ENCODE measurements around the gene RNF26. TPM values are rescaled to one million over a fixed set of nuclear protein-coding genes. Genes with fewer than 3 reads are reported as not detected.

Gene RNF26
- total RNA-seq, 5 donors from 2014 or later (not counting 1 experiment from before 2014, with no cell fraction given) = 18.4 to 21.4 (median 20.3) TPM

DNA sequence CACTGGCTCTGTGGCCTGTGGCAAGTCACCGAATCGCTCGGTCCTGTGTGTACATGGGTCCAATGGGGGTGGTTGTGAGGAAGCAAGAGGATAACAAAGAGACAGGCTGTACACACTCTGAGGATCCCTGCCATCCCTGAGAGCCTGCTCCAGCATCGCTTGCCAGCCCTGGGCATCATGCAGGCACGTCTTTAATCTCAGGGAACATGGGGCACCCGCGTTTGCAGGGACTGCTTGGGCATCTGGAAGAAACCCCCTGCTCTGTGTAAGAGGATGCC lies 7.6 kb downstream of the RNF26 start:
- no peak overlapping the region for H3K4me3 Mint-ChIP-seq
- H3K9me3 Mint-ChIP-seq = no peaks in the 10 kb centered on the region
- Histone ChIP-seq H3K36me3 (ENCODE audit: control insufficient read depth in 2 of 2, extremely low read depth in 1 of 2, insufficient read depth in 1 of 2, low read length in 1 of 2) (no peaks in the 10 kb centered on the region), H3K4me1 (ENCODE audit: control insufficient read depth in 1 of 2, extremely low read depth in 1 of 2, insufficient read depth in 2 of 2, low read length in 2 of 2) (peaks cover 9 to 38% of the 10 kb centered on the region in 2 experiments), H3K27me3 (replicated peaks in 1 of 2; ENCODE audit: control insufficient read depth in 2 of 2, extremely low read depth in 1 of 2, insufficient read depth in 2 of 2, low read length in 1 of 2) (peaks cover 6 to 86% of the 10 kb centered on the region in 2 experiments), H3K4me3 (ENCODE audit: control insufficient read depth in 1 of 2, extremely low read depth in 1 of 2, low read length in 1 of 2) (no peak overlapping the region), H3K9me3 (no peaks in the 10 kb centered on the region), H3K27ac (ENCODE audit: low read length) (no peak overlapping the region)
- POLR2A ChIA-PET = no interaction called here
- H3K4me1 Mint-ChIP-seq = peaks cover 16 to 25% (median 19%) of the 10 kb centered on the region in 3 donors
- ATAC-seq (replicated peaks in 1 of 4) (no peak), DNase-seq (no peak)
- no peak overlapping the region for H3K27ac Mint-ChIP-seq
- 85% methylated on average over 7 of the region's 7 CpGs for WGBS (ENCODE audit: insufficient coverage)
- peaks cover 27 to 52% of the 10 kb centered on the region in 2 donors for H3K27me3 Mint-ChIP-seq
- CTCF ChIA-PET = interaction anchor here (0.7 kb wide), 2 partner anchors 18 to 302 kb away, joined by 3 to 4 read pairs; no protein-coding TSS in a partner anchor
- peaks cover 4% of the 10 kb centered on the region for H3K36me3 Mint-ChIP-seq

DNA sequence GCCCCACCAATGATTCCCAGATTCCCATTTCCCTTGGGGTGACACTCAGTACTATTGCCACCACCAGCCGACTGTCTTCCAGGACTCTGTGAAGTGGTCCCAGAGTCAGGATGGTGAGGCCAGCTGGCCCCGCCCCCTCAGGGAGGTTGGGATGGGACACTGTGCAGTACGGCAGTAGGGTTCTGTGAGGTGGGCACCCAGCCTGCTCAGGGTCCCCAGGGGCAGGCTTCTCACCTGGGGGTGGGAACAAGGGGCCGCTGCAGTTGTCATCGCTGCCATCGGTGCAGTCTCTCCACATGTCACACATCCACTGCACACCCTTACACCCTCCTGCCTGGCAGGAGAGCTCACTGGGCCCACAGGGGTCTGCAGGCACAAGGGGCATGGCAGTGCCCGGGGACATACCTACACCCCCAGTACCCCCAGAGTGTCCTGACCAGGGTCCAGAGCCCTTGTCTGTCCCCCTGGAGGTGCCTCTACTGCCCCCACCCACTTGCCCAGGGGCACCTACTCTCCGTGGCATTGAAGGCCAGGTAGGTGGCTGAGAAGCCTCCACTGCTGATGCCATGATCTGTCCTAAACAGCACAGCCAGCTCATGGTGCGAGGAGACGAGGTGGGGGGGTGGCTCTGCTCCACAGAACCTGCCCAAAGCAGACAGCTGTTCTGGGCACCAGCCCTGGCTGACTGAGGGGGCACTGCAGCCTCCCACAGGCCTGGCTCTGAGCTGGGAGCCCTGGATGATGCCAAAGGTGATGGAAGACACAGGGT lies 8.2 kb downstream of the RNF26 start:
- Histone ChIP-seq H3K36me3 (ENCODE audit: control insufficient read depth in 2 of 2, extremely low read depth in 1 of 2, insufficient read depth in 1 of 2, low read length in 1 of 2) (no peaks in the 10 kb centered on the region), H3K4me3 (ENCODE audit: control insufficient read depth in 1 of 2, extremely low read depth in 1 of 2, low read length in 1 of 2) (no peak overlapping the region), H3K9me3 (no peaks in the 10 kb centered on the region), H3K27ac (ENCODE audit: low read length) (no peak overlapping the region), H3K27me3 (replicated peaks in 1 of 2; ENCODE audit: control insufficient read depth in 2 of 2, extremely low read depth in 1 of 2, insufficient read depth in 2 of 2, low read length in 1 of 2) (peaks cover 6 to 89% of the 10 kb centered on the region in 2 experiments), H3K4me1 (ENCODE audit: control insufficient read depth in 1 of 2, extremely low read depth in 1 of 2, insufficient read depth in 2 of 2, low read length in 2 of 2) (peaks cover 9 to 37% of the 10 kb centered on the region in 2 experiments)
- no peaks in the 10 kb centered on the region for H3K9me3 Mint-ChIP-seq
- ChIA-PET POLR2A (no interaction called here), CTCF (interaction anchor here (0.7 kb wide), 2 partner anchors 19 to 302 kb away, joined by 3 to 4 read pairs; no protein-coding TSS in a partner anchor)
- H3K4me3 Mint-ChIP-seq = no peak overlapping the region
- H3K27me3 Mint-ChIP-seq = peaks cover 32 to 56% of the 10 kb centered on the region in 2 donors
- H3K4me1 Mint-ChIP-seq = peaks cover 13 to 21% (median 19%) of the 10 kb centered on the region in 3 donors
- ATAC-seq (replicated peaks in 1 of 4) = no peak
- 82% methylated on average over 7 of the region's 10 CpGs for WGBS (ENCODE audit: insufficient coverage)
- no peak for DNase-seq
- peaks cover 4% of the 10 kb centered on the region for H3K36me3 Mint-ChIP-seq
- H3K27ac Mint-ChIP-seq = no peak overlapping the region

DNA sequence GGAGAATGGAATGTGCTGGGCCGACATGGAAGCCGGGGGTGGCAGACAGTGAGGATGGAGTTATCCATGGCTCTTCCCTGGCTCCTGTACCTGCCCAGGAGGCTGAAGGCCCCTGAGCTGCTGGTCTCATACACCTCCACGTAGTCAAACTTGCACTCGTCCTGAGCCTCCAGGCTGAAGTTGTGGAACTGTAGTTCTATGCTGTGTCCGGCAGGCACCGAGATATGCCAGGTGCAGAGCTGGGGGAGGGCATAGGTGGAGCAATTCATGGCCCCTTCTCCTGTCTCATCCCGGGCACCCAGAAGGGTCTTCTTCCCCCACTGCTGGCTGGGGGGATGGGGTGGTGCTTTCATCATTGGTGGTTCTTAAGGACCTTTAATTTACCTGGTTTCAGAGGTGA lies 9.4 kb downstream of the RNF26 start:
- H3K27ac ChIP-seq (ENCODE audit: low read length) = no peak overlapping the region

DNA sequence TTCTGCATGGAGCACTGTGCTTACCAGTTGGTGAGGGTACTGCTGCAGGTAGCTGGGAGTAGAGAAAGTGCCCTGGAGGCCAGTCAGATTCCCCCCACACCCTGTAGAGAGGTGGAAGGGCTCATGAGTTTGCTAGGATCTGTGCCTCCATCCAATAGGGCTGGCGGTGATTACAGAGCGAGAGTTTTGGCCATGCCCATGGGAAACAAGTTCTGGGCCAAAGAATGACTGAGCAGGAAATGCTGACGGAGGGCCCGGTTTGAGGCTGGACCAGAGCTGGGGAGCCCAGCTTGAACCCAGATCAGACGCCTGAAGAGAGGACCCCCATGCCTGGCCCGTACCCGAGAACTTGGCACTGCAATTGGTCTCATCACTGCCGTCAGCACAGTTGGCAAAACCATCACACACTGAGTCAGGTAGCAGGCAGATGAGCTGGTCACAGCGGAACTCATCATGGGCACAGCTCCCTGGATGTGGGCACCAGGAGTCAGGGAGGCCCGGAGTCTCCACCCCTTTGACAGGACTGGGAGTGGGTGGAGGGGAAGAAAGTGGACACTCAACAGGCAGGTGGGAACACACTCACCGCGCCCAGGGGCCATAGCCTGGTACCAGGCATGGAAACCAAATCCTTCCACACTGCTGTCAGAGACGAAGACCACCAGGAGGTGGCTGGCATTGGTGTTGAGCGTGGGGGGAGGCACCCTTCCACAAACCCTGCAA lies 10.1 kb downstream of the RNF26 start:
- H3K9me3 ChIP-seq = no peaks in the 10 kb centered on the region
- ATAC-seq (replicated peaks in 1 of 4) = no peak
- Mint-ChIP-seq H3K4me3 (no peak overlapping the region), H3K36me3 (peaks cover 4% of the 10 kb centered on the region), H3K27ac (no peak overlapping the region), H3K27me3 (peaks cover 29 to 46% of the 10 kb centered on the region in 2 donors), H3K9me3 (no peaks in the 10 kb centered on the region), H3K4me1 (peaks cover 6 to 7% (median 7%) of the 10 kb centered on the region in 3 donors)
- H3K4me3 ChIP-seq (ENCODE audit: control insufficient read depth in 1 of 2, extremely low read depth in 1 of 2, low read length in 1 of 2) = no peak overlapping the region
- ChIA-PET POLR2A (no interaction called here), CTCF (interaction anchor here in 1 of 2 donors (0.5 to 0.8 kb wide), 2 partner anchors 12 to 243 kb away, joined by 3 to 4 read pairs; partner anchors contain the start of gene DPAGT1)
- no peaks in the 10 kb centered on the region for H3K36me3 ChIP-seq (ENCODE audit: control insufficient read depth in 2 of 2, extremely low read depth in 1 of 2, insufficient read depth in 1 of 2, low read length in 1 of 2)
- no peak for DNase-seq
- no peak overlapping the region for H3K27ac ChIP-seq (ENCODE audit: low read length)
- peaks cover 8 to 20% of the 10 kb centered on the region in 2 experiments for H3K4me1 ChIP-seq (ENCODE audit: control insufficient read depth in 1 of 2, extremely low read depth in 1 of 2, insufficient read depth in 2 of 2, low read length in 2 of 2)
- H3K27me3 ChIP-seq (replicated peaks in 1 of 2; ENCODE audit: control insufficient read depth in 2 of 2, extremely low read depth in 1 of 2, insufficient read depth in 2 of 2, low read length in 1 of 2) = peaks cover 3 to 78% of the 10 kb centered on the region in 2 experiments
- WGBS (ENCODE audit: insufficient coverage) = 70% methylated on average over 9 of the region's 14 CpGs

More for the DNA sequence above, 9.4 kb downstream of the RNF26 start:
- no peak overlapping the region for H3K27ac Mint-ChIP-seq
- peaks cover 33 to 53% of the 10 kb centered on the region in 2 donors for H3K27me3 Mint-ChIP-seq
- Histone ChIP-seq H3K4me3 (ENCODE audit: control insufficient read depth in 1 of 2, extremely low read depth in 1 of 2, low read length in 1 of 2) (no peak overlapping the region), H3K9me3 (no peaks in the 10 kb centered on the region), H3K27me3 (replicated peaks in 1 of 2; ENCODE audit: control insufficient read depth in 2 of 2, extremely low read depth in 1 of 2, insufficient read depth in 2 of 2, low read length in 1 of 2) (peaks cover 6 to 85% of the 10 kb centered on the region in 2 experiments), H3K4me1 (ENCODE audit: control insufficient read depth in 1 of 2, extremely low read depth in 1 of 2, insufficient read depth in 2 of 2, low read length in 2 of 2) (peaks cover 9 to 26% of the 10 kb centered on the region in 2 experiments), H3K36me3 (ENCODE audit: control insufficient read depth in 2 of 2, extremely low read depth in 1 of 2, insufficient read depth in 1 of 2, low read length in 1 of 2) (no peaks in the 10 kb centered on the region)
- ATAC-seq (replicated peaks in 1 of 4) (no peak), DNase-seq (no peak)
- 96% methylated on average over 4 of the region's 7 CpGs for WGBS (ENCODE audit: insufficient coverage)
- H3K4me1 Mint-ChIP-seq = peaks cover 11 to 15% (median 14%) of the 10 kb centered on the region in 3 donors
- no peaks in the 10 kb centered on the region for H3K9me3 Mint-ChIP-seq
- H3K36me3 Mint-ChIP-seq = peaks cover 4% of the 10 kb centered on the region
- CTCF ChIA-PET = interaction anchor here in 1 of 2 donors (0.5 to 0.8 kb wide), 2 partner anchors 13 to 242 kb away, joined by 3 to 4 read pairs; partner anchors contain the start of gene DPAGT1
- POLR2A ChIA-PET = no interaction called here
- H3K4me3 Mint-ChIP-seq = no peak overlapping the region

DNA sequence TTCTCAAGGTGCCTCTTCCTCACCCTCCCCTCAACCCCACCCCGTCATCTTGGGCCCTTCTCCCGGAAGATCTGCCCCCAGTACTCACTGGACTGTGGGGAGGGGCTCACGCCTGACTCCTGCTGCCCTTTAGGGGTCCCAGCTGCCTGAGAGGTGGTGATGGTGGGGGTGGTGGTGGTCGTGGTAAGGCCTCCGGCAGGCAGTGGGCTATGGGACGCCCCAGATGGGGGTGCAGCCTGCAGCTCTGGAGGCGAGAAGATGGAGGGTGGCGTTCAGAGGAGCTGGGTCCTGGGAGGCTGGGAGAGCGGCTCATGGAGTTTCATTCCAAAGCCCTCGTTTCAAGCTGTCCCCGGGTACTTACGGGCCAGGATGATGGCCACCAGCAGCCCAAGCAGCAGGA lies 11.4 kb downstream of the RNF26 start:
- ATAC-seq (replicated peaks in 1 of 4) = no peak
- ChIA-PET CTCF (interaction anchor here in 1 of 2 donors (0.6 kb wide), 1 partner anchor 50 kb away, joined by 3 read pairs; no protein-coding TSS in a partner anchor), POLR2A (no interaction called here)
- peaks cover 4% of the 10 kb centered on the region for H3K36me3 Mint-ChIP-seq
- peaks cover 5 to 9% (median 6%) of the 10 kb centered on the region in 3 donors for H3K4me1 Mint-ChIP-seq
- Histone ChIP-seq H3K27ac (ENCODE audit: low read length) (no peak overlapping the region), H3K27me3 (replicated peaks in 1 of 2; ENCODE audit: control insufficient read depth in 2 of 2, extremely low read depth in 1 of 2, insufficient read depth in 2 of 2, low read length in 1 of 2) (peaks cover 3 to 71% of the 10 kb centered on the region in 2 experiments), H3K4me1 (ENCODE audit: control insufficient read depth in 1 of 2, extremely low read depth in 1 of 2, insufficient read depth in 2 of 2, low read length in 2 of 2) (peaks cover 0 to 13% of the 10 kb centered on the region in 2 experiments), H3K4me3 (ENCODE audit: control insufficient read depth in 1 of 2, extremely low read depth in 1 of 2, low read length in 1 of 2) (no peak overlapping the region), H3K36me3 (ENCODE audit: control insufficient read depth in 2 of 2, extremely low read depth in 1 of 2, insufficient read depth in 1 of 2, low read length in 1 of 2) (no peaks in the 10 kb centered on the region), H3K9me3 (no peaks in the 10 kb centered on the region)
- DNase-seq = no peak
- no peaks in the 10 kb centered on the region for H3K9me3 Mint-ChIP-seq
- peaks cover 28 to 45% of the 10 kb centered on the region in 2 donors for H3K27me3 Mint-ChIP-seq
- H3K27ac Mint-ChIP-seq = no peak overlapping the region
- WGBS (ENCODE audit: insufficient coverage) = 78% methylated on average over 9 of the region's 12 CpGs
- no peak overlapping the region for H3K4me3 Mint-ChIP-seq

DNA sequence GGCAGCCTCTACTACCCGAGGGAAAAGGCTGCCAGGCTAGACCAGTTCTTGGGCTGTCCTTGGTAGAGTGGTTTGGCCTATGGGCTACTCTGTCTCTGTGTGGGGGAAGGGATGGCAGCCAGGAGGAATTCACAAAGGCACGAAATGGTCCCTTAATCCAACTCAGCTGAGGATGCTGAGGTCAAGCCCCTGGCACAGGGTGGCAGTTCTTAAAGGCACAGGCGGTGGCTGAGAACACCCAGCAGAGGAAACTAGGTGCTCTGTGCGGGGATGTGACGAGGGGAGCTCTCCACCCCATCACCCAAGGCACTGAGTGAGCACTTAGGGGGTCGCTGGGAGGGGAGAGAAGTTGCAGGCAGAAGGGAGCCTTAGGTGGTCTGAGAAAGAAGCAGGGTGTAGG lies 12.3 kb downstream of the RNF26 start, which contains the start of gene MFRP:
MFRP (minus strand) TSS at position 101 of the 400 bp plus-strand sequence. CDS start 192 bp downstream, outside the sequence.
- peaks cover 0 to 6% of the 10 kb centered on the region in 2 experiments for H3K4me1 ChIP-seq (ENCODE audit: control insufficient read depth in 1 of 2, extremely low read depth in 1 of 2, insufficient read depth in 2 of 2, low read length in 2 of 2)
- H3K4me3 ChIP-seq (ENCODE audit: control insufficient read depth in 1 of 2, extremely low read depth in 1 of 2, low read length in 1 of 2) = no peak within 1 kb of the TSS
- peaks cover 0 to 64% of the 10 kb centered on the region in 2 experiments for H3K27me3 ChIP-seq (replicated peaks in 1 of 2; ENCODE audit: control insufficient read depth in 2 of 2, extremely low read depth in 1 of 2, insufficient read depth in 2 of 2, low read length in 1 of 2)
- Mint-ChIP-seq H3K27ac (no peak within 1 kb of the TSS), H3K27me3 (peaks cover 21 to 37% of the 10 kb centered on the region in 2 donors), H3K9me3 (no peaks in the 10 kb centered on the region), H3K4me1 (peaks cover 0 to 3% (median 0%) of the 10 kb centered on the region in 3 donors), H3K4me3 (no peak within 1 kb of the TSS), H3K36me3 (no peaks in the 10 kb centered on the region)
- ChIA-PET POLR2A (no interaction called here), CTCF (interaction anchor here in 1 of 2 donors (1.3 kb wide), 1 partner anchor 9 kb away, joined by 4 read pairs; no protein-coding TSS in a partner anchor)
- H3K9me3 ChIP-seq = no peaks in the 10 kb centered on the region
- no peaks in the 10 kb centered on the region for H3K36me3 ChIP-seq (ENCODE audit: control insufficient read depth in 2 of 2, extremely low read depth in 1 of 2, insufficient read depth in 1 of 2, low read length in 1 of 2)
- DNase-seq (no peak), ATAC-seq (replicated peaks in 1 of 4) (no peak)
- 21% methylated on average over 2 of the region's 6 CpGs for WGBS (ENCODE audit: insufficient coverage)
- H3K27ac ChIP-seq (ENCODE audit: low read length) = no peak within 1 kb of the TSS

Measured in T-cell (primary cell).